ENCODE results near the gene WWOX. TPM values are rescaled to one million over a fixed set of nuclear protein-coding genes. Genes with fewer than 3 reads are reported as not detected.

WWOX gene
- total and polyA plus RNA-seq, 4 donors: 5.4 to 61.5 (median 18.4) TPM

- Histone ChIP-seq H3K4me1 (ENCODE audit: control insufficient read depth in 5 of 5, insufficient read depth in 5 of 5, low read length in 5 of 5) (peaks cover 4 to 18% (median 11%) of the 10 kb centered on the region in 5 donors), H3K27me3 (ENCODE audit: control insufficient read depth in 3 of 3, insufficient read depth in 3 of 3, low read length in 2 of 3) (no peaks in the 10 kb centered on the region), H3K36me3 (ENCODE audit: control insufficient read depth in 4 of 4, insufficient read depth in 4 of 4, low read length in 4 of 4) (no peaks in the 10 kb centered on the region), H3K27ac (ENCODE audit: low read depth in 1 of 2, low read length in 1 of 2) (no peak overlapping the region), H3K4me3 (no peak overlapping the region), H3K9ac (ENCODE audit: insufficient read depth in 1 of 2, low read length in 2 of 2) (no peak overlapping the region), H3K9me3 (ENCODE audit: control insufficient read depth in 4 of 4, insufficient read depth in 3 of 4, low read length in 3 of 4) (peaks cover 0 to 2% (median 0%) of the 10 kb centered on the region in 4 donors)
- ATAC-seq (ENCODE audit: insufficient read depth, low FRiP score) (no peak), DNase-seq (no peak)
- TF ChIP-seq CTCF (IDR thresholded peaks at IDR 0.05; ENCODE audit: control extremely low read depth, extremely low read depth): no peak
- 35 to 49% methylated on average over 9 of the region's 9 CpGs for WGBS, 2 donors
Measured at GRCh38 chr16:78659216-78659615, 559.8 kb downstream of the WWOX start.

GRCh38 chr16:78659668-78660217 lies 560.3 kb downstream of the WWOX start:
- Histone ChIP-seq H3K27me3 (ENCODE audit: control insufficient read depth in 3 of 3, insufficient read depth in 3 of 3, low read length in 2 of 3) (no peaks in the 10 kb centered on the region), H3K9ac (ENCODE audit: insufficient read depth in 1 of 2, low read length in 2 of 2) (no peak overlapping the region), H3K9me3 (ENCODE audit: control insufficient read depth in 4 of 4, insufficient read depth in 3 of 4, low read length in 3 of 4) (peaks cover 0 to 2% (median 0%) of the 10 kb centered on the region in 4 donors), H3K4me1 (ENCODE audit: control insufficient read depth in 5 of 5, insufficient read depth in 5 of 5, low read length in 5 of 5) (peaks cover 4 to 15% (median 11%) of the 10 kb centered on the region in 5 donors), H3K36me3 (ENCODE audit: control insufficient read depth in 4 of 4, insufficient read depth in 4 of 4, low read length in 4 of 4) (no peaks in the 10 kb centered on the region), H3K4me3 (no peak overlapping the region), H3K27ac (ENCODE audit: low read depth in 1 of 2, low read length in 1 of 2) (no peak overlapping the region)
- 49 to 65% methylated on average over 3 of the region's 3 CpGs for WGBS, 2 donors
- no peak for TF ChIP-seq CTCF (IDR thresholded peaks at IDR 0.05; ENCODE audit: control extremely low read depth, extremely low read depth)
- DNase-seq (no peak), ATAC-seq (ENCODE audit: insufficient read depth, low FRiP score) (no peak)

- H3K9ac ChIP-seq (ENCODE audit: insufficient read depth in 1 of 2, low read length in 2 of 2): no peak overlapping the region
- 93 to 96% methylated on average over 1 of the region's 1 CpG for WGBS, 2 donors
- no peak for TF ChIP-seq CTCF (IDR thresholded peaks at IDR 0.05; ENCODE audit: control extremely low read depth, extremely low read depth)
- no peak overlapping the region for H3K4me3 ChIP-seq
- DNase-seq (no peak), ATAC-seq (ENCODE audit: insufficient read depth, low FRiP score) (no peak)
- peaks cover 0 to 2% (median 0%) of the 10 kb centered on the region in 4 donors for H3K9me3 ChIP-seq (ENCODE audit: control insufficient read depth in 4 of 4, insufficient read depth in 3 of 4, low read length in 3 of 4)
- no peaks in the 10 kb centered on the region for H3K36me3 ChIP-seq (ENCODE audit: control insufficient read depth in 4 of 4, insufficient read depth in 4 of 4, low read length in 4 of 4)
- peaks cover 1 to 6% (median 4%) of the 10 kb centered on the region in 5 donors for H3K4me1 ChIP-seq (ENCODE audit: control insufficient read depth in 5 of 5, insufficient read depth in 5 of 5, low read length in 5 of 5)
- no peaks in the 10 kb centered on the region for H3K27me3 ChIP-seq (ENCODE audit: control insufficient read depth in 3 of 3, insufficient read depth in 3 of 3, low read length in 2 of 3)
- H3K27ac ChIP-seq (ENCODE audit: low read depth in 1 of 2, low read length in 1 of 2): no peak overlapping the region
Measured at GRCh38 chr16:78660795-78661194, 561.3 kb downstream of the WWOX start.

- TF ChIP-seq CTCF (IDR thresholded peaks at IDR 0.05; ENCODE audit: control extremely low read depth, extremely low read depth): no peak
- H3K27me3 ChIP-seq (ENCODE audit: control insufficient read depth in 3 of 3, insufficient read depth in 3 of 3, low read length in 2 of 3): no peaks in the 10 kb centered on the region
- no peak overlapping the region for H3K27ac ChIP-seq (ENCODE audit: low read depth in 1 of 2, low read length in 1 of 2)
- no peak for ATAC-seq (ENCODE audit: insufficient read depth, low FRiP score)
- H3K36me3 ChIP-seq (ENCODE audit: control insufficient read depth in 4 of 4, insufficient read depth in 4 of 4, low read length in 4 of 4): no peaks in the 10 kb centered on the region
- 93 to 98% methylated on average over 5 of the region's 5 CpGs for WGBS, 2 donors
- H3K9ac ChIP-seq (ENCODE audit: insufficient read depth in 1 of 2, low read length in 2 of 2): no peak overlapping the region
- H3K4me3 ChIP-seq: no peak overlapping the region
- H3K9me3 ChIP-seq (ENCODE audit: control insufficient read depth in 4 of 4, insufficient read depth in 3 of 4, low read length in 3 of 4): peaks cover 0 to 2% (median 0%) of the 10 kb centered on the region in 4 donors
- peaks cover 0 to 6% (median 0%) of the 10 kb centered on the region in 5 donors for H3K4me1 ChIP-seq (ENCODE audit: control insufficient read depth in 5 of 5, insufficient read depth in 5 of 5, low read length in 5 of 5)
- no peak for DNase-seq
Measured at GRCh38 chr16:78663690-78664089, 564.2 kb downstream of the WWOX start.
